Activated naive CD4-positive, alpha-beta T cell treated with anti-CD3 and anti-CD28 coated beads, Interleukin-2, amount 10 ng/mL, durations not matched to agents 7 days and 5 days (primary cell): ENCODE measurements around the gene ATG13.
"Not testable (repeated sequence)": the region's sequence is repeated elsewhere in the genome, so short reads cannot be mapped to it uniquely, and the experiment has no call there.

Experiments
- CTCF ChIA-PET: fragments of 350-600 bp; sonication (Branson Sonifier 250); formaldehyde crosslinking; loops from one replicate; lab custom pipeline; 2021; ENCODE audit warnings: antibody characterized with exemption; lab: Charles Lee
- DNase-seq: peaks from one replicate; pipeline ENCODE4 v3.0.0-alpha.2; 2020
- H3K27ac Mint-ChIP-seq: one replicate; pipeline ENCODE4 v1.8.0; 2021; ENCODE audit warnings: mild to moderate bottlenecking, moderate library complexity, mixed read lengths
- H3K27me3 Mint-ChIP-seq: one replicate; pipeline ENCODE4 v1.8.0; 2021; ENCODE audit warnings: mild to moderate bottlenecking, mixed read lengths
- H3K36me3 Mint-ChIP-seq: one replicate; pipeline ENCODE4 v1.8.0; 2021; ENCODE audit warnings: mixed read lengths
- H3K4me1 Mint-ChIP-seq: one replicate; pipeline ENCODE4 v1.8.0; 2021; ENCODE audit warnings: mixed read lengths
- H3K4me3 Mint-ChIP-seq: one replicate; pipeline ENCODE4 v1.8.0; 2021; ENCODE audit warnings: mild to moderate bottlenecking, moderate library complexity, mixed read lengths
- H3K9me3 Mint-ChIP-seq: one replicate; pipeline ENCODE4 v1.8.0; 2021; ENCODE audit warnings: mixed read lengths

Gene ATG13

GRCh38 chr11:46695345-46696211 is 78.2 kb downstream of the ATG13 start:
- Mint-ChIP-seq H3K4me3 (no peak overlapping the region), H3K36me3 (peaks cover 38% of the 10 kb centered on the region), H3K9me3 (no peaks in the 10 kb centered on the region), H3K27ac (no peak overlapping the region), H3K4me1 (peaks cover 36% of the 10 kb centered on the region), H3K27me3 (no peaks in the 10 kb centered on the region)
- CTCF ChIA-PET = interaction anchor here (1.2 kb wide), 1 partner anchor 25 kb away, joined by 5 read pairs; no protein-coding TSS in a partner anchor
- no peak for DNase-seq

- peaks cover 40% of the 10 kb centered on the region for H3K36me3 Mint-ChIP-seq
- H3K27ac Mint-ChIP-seq = no peak overlapping the region
- H3K9me3 Mint-ChIP-seq = no peaks in the 10 kb centered on the region
- no peak overlapping the region for H3K4me3 Mint-ChIP-seq
- CTCF ChIA-PET = interaction anchor here (1.2 kb wide), 1 partner anchor 25 kb away, joined by 5 read pairs; no protein-coding TSS in a partner anchor
- no peak for DNase-seq
- H3K27me3 Mint-ChIP-seq = no peaks in the 10 kb centered on the region
- peaks cover 39% of the 10 kb centered on the region for H3K4me1 Mint-ChIP-seq
Measured at GRCh38 chr11:46696212-46696558, 78.8 kb downstream of the ATG13 start.

- H3K36me3 Mint-ChIP-seq = peaks cover 46% of the 10 kb centered on the region
- no peaks in the 10 kb centered on the region for H3K9me3 Mint-ChIP-seq
- no peaks in the 10 kb centered on the region for H3K27me3 Mint-ChIP-seq
- no peak overlapping the region for H3K27ac Mint-ChIP-seq
- CTCF ChIA-PET = no interaction called here
- no peak for DNase-seq
- no peak overlapping the region for H3K4me3 Mint-ChIP-seq
- H3K4me1 Mint-ChIP-seq = peaks cover 49% of the 10 kb centered on the region
Measured at GRCh38 chr11:46697303-46697702, 80.0 kb downstream of the ATG13 start.

GRCh38 chr11:46697723-46698122 is 80.4 kb downstream of the ATG13 start:
- CTCF ChIA-PET = interaction anchor here (0.5 to 1.1 kb wide), 2 partner anchors 29 to 100 kb away, joined by 3 read pairs; no protein-coding TSS in a partner anchor
- peaks cover 53% of the 10 kb centered on the region for H3K4me1 Mint-ChIP-seq

GRCh38 chr11:46698597-46698996 is 81.2 kb downstream of the ATG13 start:
- CTCF ChIA-PET = interaction anchor here (1.0 to 1.1 kb wide), 2 partner anchors 29 to 80 kb away, joined by 3 to 5 read pairs; no protein-coding TSS in a partner anchor

More at GRCh38 chr11:46697723-46698122, 80.4 kb downstream of the ATG13 start:
- Mint-ChIP-seq H3K9me3 (no peaks in the 10 kb centered on the region), H3K4me3 (peak overlapping the region; percentile 19), H3K36me3 (peaks cover 48% of the 10 kb centered on the region), H3K27me3 (no peaks in the 10 kb centered on the region), H3K27ac (no peak overlapping the region)
- DNase-seq = no peak

GRCh38 chr11:46700241-46701077 is 83.1 kb downstream of the ATG13 start, which contains the start of the genes ARHGAP1 and ZNF408:
ARHGAP1 (minus strand) TSS chr11:46700619; CDS start chr11:46696107, 4,512 bp downstream.
ZNF408 (plus strand) TSS chr11:46701031; CDS start chr11:46701048, 17 bp downstream.
- Mint-ChIP-seq H3K27ac (peak within 1 kb of the TSS; percentile 98), H3K36me3 (peaks cover 50% of the 10 kb centered on the region), H3K4me3 (peak within 1 kb of the TSS; percentile 99), H3K27me3 (no peaks in the 10 kb centered on the region), H3K9me3 (no peaks in the 10 kb centered on the region), H3K4me1 (peaks cover 64% of the 10 kb centered on the region)
- CTCF ChIA-PET = interaction anchor here (0.6 to 2.0 kb wide), 3 partner anchors 30 to 211 kb away, joined by 3 to 11 read pairs (median 3); no protein-coding TSS in a partner anchor
- peak; percentile 100 for DNase-seq

More at GRCh38 chr11:46698597-46698996, 81.2 kb downstream of the ATG13 start:
- Mint-ChIP-seq H3K4me3 (peak overlapping the region; percentile 99), H3K9me3 (no peaks in the 10 kb centered on the region), H3K4me1 (peaks cover 62% of the 10 kb centered on the region), H3K36me3 (peaks cover 53% of the 10 kb centered on the region), H3K27me3 (no peaks in the 10 kb centered on the region), H3K27ac (peak overlapping the region; percentile 76)
- no peak for DNase-seq

GRCh38 chr11:46701078-46701654 is 83.8 kb downstream of the ATG13 start:
- peak overlapping the region; percentile 99 for H3K4me3 Mint-ChIP-seq
- peaks cover 49% of the 10 kb centered on the region for H3K36me3 Mint-ChIP-seq
- CTCF ChIA-PET = interaction anchor here (0.8 to 2.0 kb wide), 3 partner anchors 30 to 450 kb away, joined by 3 to 11 read pairs (median 3); no protein-coding TSS in a partner anchor
- H3K4me1 Mint-ChIP-seq = peaks cover 59% of the 10 kb centered on the region
- H3K27me3 Mint-ChIP-seq = no peaks in the 10 kb centered on the region
- DNase-seq = peak; percentile 28
- H3K27ac Mint-ChIP-seq = peak overlapping the region; percentile 98
- H3K9me3 Mint-ChIP-seq = no peaks in the 10 kb centered on the region

- DNase-seq = no peak
- Mint-ChIP-seq H3K27me3 (no peaks in the 10 kb centered on the region), H3K27ac (no peak overlapping the region), H3K9me3 (no peaks in the 10 kb centered on the region), H3K4me3 (no peak overlapping the region), H3K36me3 (peaks cover 54% of the 10 kb centered on the region), H3K4me1 (peaks cover 32% of the 10 kb centered on the region)
- CTCF ChIA-PET = no interaction called here
Measured at GRCh38 chr11:46705070-46705688, 87.8 kb downstream of the ATG13 start.

- Mint-ChIP-seq H3K4me3 (no peak overlapping the region), H3K9me3 (no peaks in the 10 kb centered on the region), H3K36me3 (peaks cover 41% of the 10 kb centered on the region), H3K27me3 (no peaks in the 10 kb centered on the region), H3K27ac (no peak overlapping the region), H3K4me1 (peaks cover 18% of the 10 kb centered on the region)
- CTCF ChIA-PET = no interaction called here
- DNase-seq = no peak
Measured at GRCh38 chr11:46706886-46707285, 89.5 kb downstream of the ATG13 start.

- H3K27ac Mint-ChIP-seq, H3K4me1 Mint-ChIP-seq, H3K9me3 Mint-ChIP-seq, DNase-seq, H3K27me3 Mint-ChIP-seq, CTCF ChIA-PET, H3K4me3 Mint-ChIP-seq: not testable (repeated sequence)
- H3K36me3 Mint-ChIP-seq = peaks cover 27% of the 10 kb centered on the region
Measured at GRCh38 chr11:46709351-46709750, 92.0 kb downstream of the ATG13 start.

GRCh38 chr11:46710821-46711269 is 93.5 kb downstream of the ATG13 start:
- peaks cover 21% of the 10 kb centered on the region for H3K36me3 Mint-ChIP-seq
- H3K27ac Mint-ChIP-seq = no peak overlapping the region
- no peaks in the 10 kb centered on the region for H3K27me3 Mint-ChIP-seq
- CTCF ChIA-PET = no interaction called here
- no peak for DNase-seq
- H3K4me3 Mint-ChIP-seq = no peak overlapping the region
- no peaks in the 10 kb centered on the region for H3K9me3 Mint-ChIP-seq
- H3K4me1 Mint-ChIP-seq = no peaks in the 10 kb centered on the region

- H3K4me3 Mint-ChIP-seq = no peak overlapping the region
- CTCF ChIA-PET = no interaction called here
- H3K9me3 Mint-ChIP-seq = no peaks in the 10 kb centered on the region
- peaks cover 17% of the 10 kb centered on the region for H3K36me3 Mint-ChIP-seq
- H3K27me3 Mint-ChIP-seq = no peaks in the 10 kb centered on the region
- DNase-seq = no peak
- H3K4me1 Mint-ChIP-seq = no peaks in the 10 kb centered on the region
- no peak overlapping the region for H3K27ac Mint-ChIP-seq
Measured at GRCh38 chr11:46711303-46711702, 94.0 kb downstream of the ATG13 start.

- no peak for DNase-seq
- CTCF ChIA-PET = no interaction called here
- Mint-ChIP-seq H3K27me3 (no peaks in the 10 kb centered on the region), H3K4me3 (no peak overlapping the region), H3K4me1 (peaks cover under 1% of the 10 kb centered on the region), H3K36me3 (peaks cover 2% of the 10 kb centered on the region), H3K27ac (no peak overlapping the region), H3K9me3 (no peaks in the 10 kb centered on the region)
Measured at GRCh38 chr11:46712874-46713576, 95.7 kb downstream of the ATG13 start.
